ENCODE results near the gene ALDH3A2.
"Not testable (repeated sequence)": the region's sequence is repeated elsewhere in the genome, so short reads cannot be mapped to it uniquely, and the experiment has no call there.

GRCh38 chr17:19684909-19685580 lies 36.5 kb downstream of the ALDH3A2 start:
- not testable (repeated sequence) for TF ChIP-seq CTCF, POLR2A (IDR thresholded peaks at IDR 0.05)

Measured in lower leg skin (tissue), 3 donors.